WERI-Rb-1 (cell line): ENCODE results near the gene NDUFV3.
"Not testable (repeated sequence)": the region's sequence is repeated elsewhere in the genome, so short reads cannot be mapped to it uniquely, and the experiment has no call there.

ENCODE experiments used
- DNase-seq: peaks from one replicate; pipeline ENCODE4 v3.0.0-alpha.2; 2020
- H3K27ac ChIP-seq: fragments of 250-450 bp; sonication (Bioruptor Pico); 2 replicates; pipeline ENCODE4 v1.5.1; 2020; ENCODE audit warnings: mild to moderate bottlenecking, moderate library complexity
- H3K27me3 ChIP-seq: fragments of 250-450 bp; sonication (Bioruptor Pico); 2 replicates; pipeline ENCODE4 v1.5.1; 2021; ENCODE audit warnings: mild to moderate bottlenecking, low read depth, moderate library complexity; ENCODE audit not compliant: insufficient read depth, severe bottlenecking
- H3K36me3 ChIP-seq: fragments of 250-450 bp; sonication (Bioruptor Pico); 2 replicates; pipeline ENCODE4 v1.5.1; 2020; ENCODE audit warnings: mild to moderate bottlenecking, moderate library complexity
- H3K4me3 ChIP-seq: 2 replicates; pipeline ENCODE4 v1.5.1; 2011; ENCODE audit warnings: low read depth, mild to moderate bottlenecking, control low read depth, low read length
- H3K9me3 ChIP-seq: fragments of 250-450 bp; sonication (Bioruptor Pico); 2 replicates; pipeline ENCODE4 v1.5.1; 2021; ENCODE audit warnings: mild to moderate bottlenecking, moderate library complexity; ENCODE audit not compliant: severe bottlenecking
- TF ChIP-seq, protein P1 (sequence below): IDR thresholded peaks from 2 replicates; pipeline ENCODE4 v1.5.1; 2011; ENCODE audit warnings: low read depth, mild to moderate bottlenecking, control low read depth, inconsistent platforms, low read length

Gene NDUFV3

DNA sequence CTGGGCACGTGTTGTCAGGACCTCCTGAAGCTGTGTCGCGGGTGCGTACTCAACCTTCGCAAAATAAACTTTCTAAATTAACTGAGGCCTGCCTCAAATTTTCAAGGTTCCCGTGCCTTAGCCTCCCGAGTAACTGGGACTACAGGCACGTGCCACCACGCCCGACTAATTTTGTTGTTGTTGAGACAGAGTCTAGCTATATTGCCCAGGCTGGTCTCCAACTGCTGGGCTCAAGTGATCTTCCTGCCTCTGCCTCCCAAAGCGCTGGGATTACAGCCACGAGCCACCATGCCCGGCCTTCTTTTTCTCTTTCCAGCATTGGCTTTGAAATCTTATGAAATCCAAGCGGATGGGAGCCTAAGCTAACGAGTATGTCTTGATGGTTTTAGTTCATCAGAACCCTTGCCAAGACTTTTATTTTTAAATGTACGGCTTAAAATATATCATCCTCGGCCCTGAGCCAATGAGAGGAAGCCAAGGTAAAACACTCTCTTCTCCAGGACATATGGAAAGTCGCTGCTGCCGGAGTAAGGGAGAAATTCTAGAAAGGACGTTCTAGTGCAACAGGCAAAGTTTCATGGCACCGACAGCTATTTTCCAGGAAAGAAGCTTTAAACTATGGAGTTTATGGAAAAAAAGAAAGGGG lies 45.0 kb downstream of the NDUFV3 start:
- Histone ChIP-seq H3K27ac (no peak overlapping the region), H3K9me3 (peaks cover 4% of the 10 kb centered on the region), H3K27me3 (no peaks in the 10 kb centered on the region), H3K36me3 (no peaks in the 10 kb centered on the region), H3K4me3 (no peak overlapping the region)
- TF ChIP-seq, protein P1, sequence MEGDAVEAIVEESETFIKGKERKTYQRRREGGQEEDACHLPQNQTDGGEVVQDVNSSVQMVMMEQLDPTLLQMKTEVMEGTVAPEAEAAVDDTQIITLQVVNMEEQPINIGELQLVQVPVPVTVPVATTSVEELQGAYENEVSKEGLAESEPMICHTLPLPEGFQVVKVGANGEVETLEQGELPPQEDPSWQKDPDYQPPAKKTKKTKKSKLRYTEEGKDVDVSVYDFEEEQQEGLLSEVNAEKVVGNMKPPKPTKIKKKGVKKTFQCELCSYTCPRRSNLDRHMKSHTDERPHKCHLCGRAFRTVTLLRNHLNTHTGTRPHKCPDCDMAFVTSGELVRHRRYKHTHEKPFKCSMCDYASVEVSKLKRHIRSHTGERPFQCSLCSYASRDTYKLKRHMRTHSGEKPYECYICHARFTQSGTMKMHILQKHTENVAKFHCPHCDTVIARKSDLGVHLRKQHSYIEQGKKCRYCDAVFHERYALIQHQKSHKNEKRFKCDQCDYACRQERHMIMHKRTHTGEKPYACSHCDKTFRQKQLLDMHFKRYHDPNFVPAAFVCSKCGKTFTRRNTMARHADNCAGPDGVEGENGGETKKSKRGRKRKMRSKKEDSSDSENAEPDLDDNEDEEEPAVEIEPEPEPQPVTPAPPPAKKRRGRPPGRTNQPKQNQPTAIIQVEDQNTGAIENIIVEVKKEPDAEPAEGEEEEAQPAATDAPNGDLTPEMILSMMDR = no peak
- no peak for DNase-seq

DNA sequence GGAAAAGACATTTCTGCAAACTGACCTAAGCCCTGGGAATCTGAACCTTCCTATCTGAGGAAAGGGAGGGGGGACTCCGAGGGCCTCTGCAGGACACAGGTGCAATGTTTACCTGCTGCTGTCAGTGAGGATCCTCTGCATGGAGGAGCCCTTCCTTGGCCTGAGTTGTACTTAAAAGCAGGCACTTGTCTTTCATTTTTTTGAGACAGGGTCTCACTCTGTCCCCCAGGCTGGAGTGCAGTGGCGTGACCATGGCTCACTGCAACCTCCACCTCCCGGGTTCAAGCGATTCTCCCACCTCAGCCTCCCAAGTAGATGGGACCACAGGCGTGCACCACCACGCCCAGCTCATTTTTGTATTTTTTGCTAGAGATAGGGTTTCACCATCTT lies 45.5 kb downstream of the NDUFV3 start:
- not testable (repeated sequence) for H3K4me3 ChIP-seq, H3K27ac ChIP-seq, H3K9me3 ChIP-seq, H3K36me3 ChIP-seq, H3K27me3 ChIP-seq, DNase-seq

DNA sequence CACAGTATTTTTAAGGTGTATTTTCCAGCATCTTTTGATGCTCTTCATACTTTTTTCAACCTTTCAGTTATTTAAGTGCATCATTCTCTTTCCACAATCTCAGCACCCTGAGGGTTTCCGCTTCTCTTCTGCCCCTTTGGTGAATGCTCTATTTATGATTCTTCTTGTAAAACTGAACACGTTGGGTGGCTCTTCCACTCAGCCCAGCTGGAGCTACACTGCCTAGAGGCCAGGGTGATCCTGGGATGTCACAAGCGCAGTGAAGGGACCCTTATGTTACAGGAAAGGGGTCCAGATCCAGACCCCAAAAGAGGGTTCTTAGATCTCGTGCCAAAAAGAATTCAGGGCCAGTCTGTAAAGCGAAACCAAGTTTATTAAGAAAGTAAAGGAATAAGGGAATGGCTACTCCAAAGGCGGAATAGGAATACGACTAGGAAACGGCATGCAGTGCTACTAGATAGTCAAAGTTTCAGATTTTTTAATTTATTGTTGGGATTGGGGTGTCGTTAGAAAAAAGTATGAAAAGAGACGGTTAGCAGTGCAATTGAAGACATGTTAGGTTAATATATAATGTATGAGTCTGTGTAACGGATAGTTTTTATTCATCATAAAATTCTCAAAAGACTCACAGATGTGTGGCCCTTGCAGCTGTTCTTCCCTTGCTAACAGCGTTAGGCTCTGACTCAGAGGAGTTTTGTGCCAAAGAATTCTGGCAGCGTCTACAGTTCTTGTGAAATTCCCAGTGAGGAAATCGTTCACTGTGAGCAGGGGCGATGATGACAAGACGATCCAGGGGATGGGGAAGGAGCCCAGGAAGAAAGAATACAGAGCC lies 46.7 kb downstream of the NDUFV3 start:
- no peak overlapping the region for H3K4me3 ChIP-seq
- TF ChIP-seq, protein P1 = no peak
- H3K27me3 ChIP-seq = no peaks in the 10 kb centered on the region
- no peak overlapping the region for H3K27ac ChIP-seq
- H3K9me3 ChIP-seq = peaks cover 4% of the 10 kb centered on the region
- DNase-seq = no peak
- no peaks in the 10 kb centered on the region for H3K36me3 ChIP-seq

DNA sequence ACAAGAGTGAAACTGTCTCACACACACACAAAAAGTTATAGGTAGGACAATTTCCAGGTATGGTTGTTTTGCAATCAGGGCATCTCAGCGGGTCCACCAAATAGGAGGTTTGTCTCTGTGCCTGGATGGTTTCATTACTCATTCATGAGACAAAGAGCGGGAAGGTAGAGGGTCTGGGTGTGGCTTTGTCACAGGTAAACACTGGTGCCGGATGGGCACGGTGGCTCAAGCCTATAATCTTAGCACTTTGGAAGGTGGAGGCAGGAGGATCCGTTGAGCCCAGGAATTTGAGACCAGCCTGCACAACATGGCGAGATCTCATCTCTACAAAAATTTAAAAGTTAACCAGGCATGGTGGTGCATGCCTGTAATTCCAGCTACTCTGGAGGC lies 48.6 kb downstream of the NDUFV3 start:
- Histone ChIP-seq H3K27me3 (no peaks in the 10 kb centered on the region), H3K36me3 (no peaks in the 10 kb centered on the region), H3K9me3 (peaks cover 4% of the 10 kb centered on the region), H3K4me3 (no peak overlapping the region), H3K27ac (no peak overlapping the region)
- DNase-seq = no peak
- TF ChIP-seq, protein P1 = no peak

DNA sequence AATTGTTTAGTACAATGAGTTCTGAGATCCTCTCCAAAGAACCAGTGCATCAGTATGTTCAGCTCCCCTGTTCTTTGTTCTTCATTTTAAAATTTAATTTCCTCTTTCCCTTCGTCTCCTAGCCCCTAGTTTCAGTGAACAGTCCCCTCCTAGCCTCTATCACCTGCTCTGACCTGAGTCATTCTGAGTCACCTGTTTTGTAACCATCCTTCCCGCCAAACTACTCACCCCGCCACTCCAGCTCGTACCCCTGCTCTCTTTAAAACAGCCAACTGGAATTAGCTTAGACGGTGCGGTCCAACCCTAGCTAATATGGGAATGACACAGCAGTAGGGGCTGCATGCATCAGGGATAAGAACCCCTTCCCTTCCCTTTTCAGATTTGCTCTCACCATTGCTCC lies 49.1 kb downstream of the NDUFV3 start:
- H3K27me3 ChIP-seq = no peaks in the 10 kb centered on the region
- no peak for DNase-seq
- H3K4me3 ChIP-seq = no peak overlapping the region
- H3K9me3 ChIP-seq = peaks cover 4% of the 10 kb centered on the region
- no peak overlapping the region for H3K27ac ChIP-seq
- H3K36me3 ChIP-seq = no peaks in the 10 kb centered on the region
- TF ChIP-seq, protein P1 = no peak

DNA sequence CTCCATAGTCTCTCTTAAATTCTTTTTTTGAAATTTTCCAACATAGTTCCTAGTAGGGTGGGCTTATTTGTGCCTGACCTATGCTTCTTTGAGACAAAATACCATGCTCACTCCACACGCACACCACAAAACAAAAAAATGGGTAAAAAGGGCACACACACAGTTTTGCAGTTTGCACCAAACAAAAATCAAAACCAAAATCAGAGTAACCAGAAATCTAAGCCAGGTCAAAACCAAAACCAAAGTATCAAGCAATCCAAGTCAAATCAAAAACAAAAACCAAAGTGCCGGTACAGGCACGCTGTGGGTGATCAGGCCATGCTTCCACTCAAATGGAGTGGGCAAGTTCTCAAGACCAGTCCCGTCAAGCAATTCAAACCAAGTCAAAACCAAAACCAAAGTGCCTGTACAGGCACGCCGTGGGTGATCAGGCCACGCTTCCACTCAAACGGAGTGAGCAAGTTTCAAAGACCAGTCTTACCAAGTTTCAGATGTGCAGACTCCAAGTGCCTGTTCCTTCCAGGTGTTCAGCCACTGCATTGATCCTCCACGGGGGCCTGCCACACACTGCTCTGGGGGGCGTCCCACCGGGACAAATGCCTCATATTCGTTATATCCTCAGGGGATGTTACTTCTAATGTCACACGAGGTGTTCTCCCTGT lies 56.1 kb downstream of the NDUFV3 start:
- not testable (repeated sequence) for H3K4me3 ChIP-seq, H3K9me3 ChIP-seq, H3K27me3 ChIP-seq, H3K27ac ChIP-seq, H3K36me3 ChIP-seq, DNase-seq

DNA sequence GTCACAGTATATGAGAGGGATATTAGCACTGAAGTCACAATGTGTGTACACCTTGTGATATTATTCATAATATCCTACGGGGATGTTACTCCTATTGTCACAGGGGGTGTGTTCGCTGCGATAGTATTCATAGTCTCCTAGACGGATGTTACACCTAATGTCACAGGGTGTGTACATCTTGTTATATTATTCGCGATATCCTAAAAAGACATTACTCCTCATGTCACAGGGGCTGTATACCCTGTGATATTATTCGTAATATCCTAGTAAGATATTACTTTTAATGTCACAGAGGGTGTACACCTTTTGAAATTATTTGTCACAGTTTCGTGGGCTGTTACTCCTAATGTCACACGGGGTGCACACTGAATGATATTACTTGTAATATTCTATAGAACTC lies 58.1 kb downstream of the NDUFV3 start:
- DNase-seq, H3K36me3 ChIP-seq, H3K9me3 ChIP-seq, H3K4me3 ChIP-seq, H3K27me3 ChIP-seq, H3K27ac ChIP-seq: not testable (repeated sequence)
